Hematopoietic multipotent progenitor cell treated with erythropoietin and hydrocortisone succinate and interleukin-3 and kit ligand, for 15 days (in vitro differentiated cells): ENCODE data around the gene CDC73.
"Not testable (repeated sequence)": the region's sequence is repeated elsewhere in the genome, so short reads cannot be mapped to it uniquely, and the experiment has no call there.

Experiments
- DNase-seq: peaks from one replicate; pipeline ENCODE4 v3.0.0-alpha.2; 2015; ENCODE audit warnings: low spot score

The CDC73 gene

GRCh38 chr1:193288548-193289080 lies 166.8 kb downstream of the CDC73 start:
- DNase-seq = not testable (repeated sequence)

- DNase-seq = no peak
These were observed 171.9 kb downstream of the CDC73 start for GRCh38 chr1:193293726-193294125.

- DNase-seq = no peak
These were observed 177.2 kb downstream of the CDC73 start for GRCh38 chr1:193299038-193299437.

- no peak for DNase-seq
These were observed 179.9 kb downstream of the CDC73 start for GRCh38 chr1:193301746-193302145.

GRCh38 chr1:193303849-193304248 lies 182.0 kb downstream of the CDC73 start:
- DNase-seq = no peak
